GM21447 (cell line): ENCODE data around the gene TMEM89.
A peak's percentile ranks its signal among the peaks of the same experiment; 100 is the strongest.

Experiments
- ATAC-seq: cut with Tn5 transposase; IDR thresholded peaks from one replicate; pipeline ENCODE4 v1.9.1; 2021; ENCODE audit not compliant: unreplicated experiment

TMEM89 gene

DNA sequence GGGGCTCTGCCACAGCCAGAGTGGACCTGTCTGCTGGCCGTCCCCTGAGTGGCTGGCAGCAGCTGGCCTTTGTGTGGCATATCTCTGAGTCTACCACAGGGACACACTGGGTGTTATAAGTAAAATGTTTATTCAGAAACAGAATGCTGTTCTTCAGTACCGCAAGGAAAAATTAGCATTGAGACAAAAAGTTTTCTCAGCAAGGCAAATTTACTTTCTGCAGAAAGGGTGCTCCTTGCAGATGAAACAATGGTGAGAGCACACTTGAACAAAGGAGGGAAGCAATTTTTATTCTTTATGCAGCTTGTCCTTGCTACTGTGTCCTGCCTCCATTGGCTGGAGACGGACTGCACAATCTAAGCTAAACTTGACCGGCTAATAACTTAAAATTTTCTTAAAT lies 4.0 kb downstream of the TMEM89 start:
- ATAC-seq, result no peak

DNA sequence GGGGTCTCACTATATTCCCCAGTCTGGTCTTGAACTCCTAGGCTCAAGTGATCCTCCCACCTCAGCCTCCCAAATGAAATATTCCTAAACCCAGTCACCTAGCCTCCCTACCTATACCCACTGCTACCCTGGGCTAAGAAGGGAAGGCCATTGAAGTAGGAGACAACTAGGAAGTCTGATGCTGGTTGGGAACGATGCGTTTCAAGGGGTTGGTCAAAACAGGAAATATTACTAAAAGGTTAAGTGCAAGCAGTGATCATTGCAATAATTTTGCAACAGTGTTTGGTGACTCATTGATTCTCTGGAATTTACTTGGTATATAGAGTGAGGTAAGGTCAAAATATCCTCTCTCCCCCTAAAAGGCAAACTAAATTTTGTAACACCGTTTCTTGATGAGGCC lies 7.5 kb downstream of the TMEM89 start:
- no peak for ATAC-seq

DNA sequence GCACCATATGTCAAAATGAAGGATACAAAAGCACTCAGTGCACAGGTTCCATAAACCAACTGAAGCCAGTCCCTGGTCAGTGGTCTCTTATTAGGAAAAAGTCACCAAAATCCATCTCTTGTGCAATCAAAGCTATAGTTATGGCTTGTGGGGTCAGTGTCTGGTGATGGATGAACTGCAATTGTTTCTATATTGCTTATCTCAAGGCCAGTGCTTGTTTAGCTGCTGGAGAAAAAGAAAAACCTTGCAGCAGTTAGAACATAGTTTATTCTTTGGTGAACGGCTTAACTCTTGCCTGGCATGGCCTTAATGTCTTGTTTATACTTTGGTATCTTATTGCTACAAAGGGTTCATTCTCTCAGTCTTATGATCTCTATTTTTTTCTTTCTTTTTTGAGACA lies 9.3 kb downstream of the TMEM89 start:
- ATAC-seq, result no peak

DNA sequence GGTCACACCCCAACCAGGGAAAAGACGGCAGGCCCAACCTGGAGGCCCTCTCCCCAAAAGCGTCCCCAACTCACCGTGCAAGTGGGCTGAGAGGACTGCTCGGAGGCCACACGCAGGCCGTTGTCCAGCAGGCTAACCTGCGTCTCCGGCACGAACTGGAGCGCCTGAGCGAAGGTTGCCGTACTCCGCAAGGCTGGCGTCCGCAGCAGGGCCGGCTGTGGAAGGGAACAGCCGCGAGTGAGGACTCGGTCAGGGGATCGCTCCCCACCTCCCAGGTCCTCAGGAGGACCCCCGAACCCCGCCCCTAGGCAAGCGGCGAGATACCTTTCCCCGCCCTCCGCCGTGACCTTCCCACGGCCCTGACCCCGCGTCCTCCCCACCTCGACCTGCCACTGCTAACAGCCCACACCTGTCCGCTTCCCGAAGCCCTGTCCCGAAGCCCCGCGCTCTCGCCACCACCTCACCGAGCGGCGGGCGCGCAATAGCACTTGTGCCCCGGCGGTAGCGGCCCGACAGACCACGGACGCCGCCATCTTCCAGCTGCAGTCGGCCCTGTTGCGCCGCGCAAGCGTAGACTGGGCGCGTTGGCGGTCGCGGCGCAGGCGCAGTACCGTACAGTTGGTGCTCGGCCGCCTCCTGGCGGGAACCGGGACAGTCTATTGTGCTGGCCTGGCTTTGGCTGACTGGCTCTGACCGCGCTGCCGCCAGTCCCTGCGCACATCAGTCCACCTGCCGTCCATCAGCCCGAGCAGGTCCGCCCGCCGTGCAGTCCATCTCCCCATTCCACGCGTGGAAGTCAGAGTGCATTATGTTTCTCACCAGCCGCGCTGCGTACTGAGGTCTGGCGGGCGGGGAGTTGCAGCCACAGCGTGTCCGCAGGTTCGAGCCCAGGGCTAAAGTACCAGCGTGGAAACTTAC lies 12.2 kb downstream of the TMEM89 start, which contains the start of gene UQCRC1:
UQCRC1 (minus strand) TSS at position 559 of the 918 bp plus-strand sequence; CDS start at position 533, 26 bp downstream.
- ATAC-seq, result peak; percentile 93

DNA sequence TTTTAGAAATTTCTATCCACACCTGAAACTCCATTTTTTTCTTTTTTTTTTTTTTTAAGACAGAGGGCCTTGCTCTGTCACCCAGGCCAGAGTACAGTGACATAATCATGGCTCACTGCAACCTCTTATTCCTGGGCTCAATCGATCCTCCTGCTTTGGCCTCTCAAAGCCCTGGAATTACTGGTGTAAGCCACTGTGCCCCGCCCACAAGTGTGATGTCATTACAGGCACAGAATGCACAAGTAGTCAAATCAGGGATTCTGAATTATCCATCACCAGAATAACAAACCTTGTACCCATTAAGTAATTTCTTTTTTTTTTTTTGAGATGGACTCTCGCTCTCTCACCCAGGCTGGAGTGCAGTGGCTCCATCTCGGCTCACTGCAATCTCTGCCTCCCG lies 14.1 kb downstream of the TMEM89 start:
- no peak for ATAC-seq

DNA sequence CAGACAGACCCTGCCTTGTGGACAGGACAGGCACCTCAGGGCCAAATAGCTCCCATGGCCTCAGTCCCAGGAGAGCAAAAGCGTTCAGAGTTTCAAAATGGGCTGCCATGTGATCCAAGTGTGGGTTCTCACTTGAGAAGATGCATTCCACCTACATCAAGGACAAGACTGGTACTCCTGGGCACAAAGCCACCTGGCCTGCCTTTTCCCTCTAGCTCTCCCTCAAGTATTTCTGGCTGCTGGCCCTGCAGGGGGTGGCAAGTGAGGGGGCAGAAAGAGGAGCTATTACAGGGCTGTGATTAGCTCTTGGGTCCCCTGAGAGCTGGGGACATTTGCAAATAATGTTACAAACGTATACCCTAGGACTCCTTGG lies 20.0 kb downstream of the TMEM89 start:
- no peak for ATAC-seq

DNA sequence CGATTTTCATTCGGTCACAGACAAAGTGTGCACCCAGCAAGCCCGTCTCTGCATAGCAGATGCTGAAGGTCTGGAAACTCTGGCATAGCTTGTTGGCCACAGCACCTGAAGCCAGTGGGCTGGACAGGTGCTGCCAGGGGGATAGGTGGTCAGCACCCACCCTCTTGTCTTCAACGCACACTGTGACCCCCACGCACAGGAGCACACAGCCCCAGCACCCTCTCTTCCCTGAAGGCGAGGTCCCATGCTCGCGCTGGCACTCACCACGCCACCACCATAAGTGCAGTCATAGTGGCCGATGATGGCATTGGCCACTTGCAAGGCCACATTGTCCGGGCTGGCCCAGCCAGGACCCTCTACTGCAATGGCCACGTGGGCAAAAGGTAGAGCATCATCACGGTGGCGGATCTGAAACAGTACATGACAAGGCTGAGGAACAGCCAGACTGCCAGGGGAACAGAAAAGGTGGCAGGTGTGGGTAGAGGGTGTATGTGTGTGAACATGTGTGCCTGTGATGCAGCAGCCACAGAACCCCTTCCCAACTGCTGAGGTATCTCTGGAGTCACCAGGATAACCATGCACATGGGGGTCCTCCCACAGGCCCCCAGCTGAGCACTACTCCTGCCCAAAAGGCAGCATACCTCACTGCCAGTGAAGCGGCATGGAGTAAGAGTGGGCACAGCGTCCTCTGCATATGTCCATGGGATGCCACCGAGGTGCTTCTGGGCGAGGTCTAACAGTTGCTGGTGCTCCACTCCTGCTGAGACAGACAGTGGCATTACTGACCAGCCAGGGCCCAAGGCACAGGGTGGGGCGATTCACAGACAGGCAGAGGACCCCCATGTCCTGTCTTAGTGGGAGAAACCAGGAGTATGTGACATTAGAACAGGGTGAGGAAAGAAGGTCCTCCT lies 20.6 kb downstream of the TMEM89 start:
- ATAC-seq, result no peak

DNA sequence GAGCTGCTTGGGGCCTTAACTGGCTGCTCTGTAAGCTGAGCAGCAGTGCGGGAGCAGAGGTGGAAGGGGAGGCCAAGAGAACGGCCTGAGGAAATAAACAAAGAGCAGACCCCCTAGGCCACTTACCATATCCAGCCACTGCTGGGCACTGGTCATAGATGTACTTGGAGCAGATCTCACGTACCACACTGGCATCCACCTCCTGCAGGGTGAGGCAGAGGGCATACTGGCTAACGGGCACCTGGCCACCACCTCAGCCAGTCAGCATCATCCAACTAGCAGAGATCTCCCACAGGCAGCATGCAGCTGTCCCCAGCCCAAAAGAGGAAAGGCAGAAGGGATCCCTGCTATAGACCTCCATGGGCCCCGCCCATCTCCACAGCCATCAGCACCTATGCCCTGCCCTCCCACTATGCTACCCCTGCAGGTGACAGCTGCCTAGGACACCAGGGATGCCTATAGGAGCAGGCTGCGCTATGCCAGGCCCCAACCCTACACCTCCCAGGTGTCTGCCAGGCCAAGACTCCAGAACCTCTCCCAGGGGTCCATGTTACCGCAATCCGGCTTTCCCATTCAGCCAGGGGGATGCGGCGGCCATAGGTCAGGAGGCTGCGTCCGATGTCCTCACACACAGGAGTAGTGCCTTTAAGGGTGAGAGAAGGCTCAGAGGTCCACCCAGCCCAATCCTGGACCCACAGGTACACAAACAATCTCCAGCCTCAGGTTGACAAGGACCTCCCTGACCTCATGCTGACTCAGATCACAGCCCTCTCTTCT lies 21.9 kb downstream of the TMEM89 start:
- no peak for ATAC-seq

DNA sequence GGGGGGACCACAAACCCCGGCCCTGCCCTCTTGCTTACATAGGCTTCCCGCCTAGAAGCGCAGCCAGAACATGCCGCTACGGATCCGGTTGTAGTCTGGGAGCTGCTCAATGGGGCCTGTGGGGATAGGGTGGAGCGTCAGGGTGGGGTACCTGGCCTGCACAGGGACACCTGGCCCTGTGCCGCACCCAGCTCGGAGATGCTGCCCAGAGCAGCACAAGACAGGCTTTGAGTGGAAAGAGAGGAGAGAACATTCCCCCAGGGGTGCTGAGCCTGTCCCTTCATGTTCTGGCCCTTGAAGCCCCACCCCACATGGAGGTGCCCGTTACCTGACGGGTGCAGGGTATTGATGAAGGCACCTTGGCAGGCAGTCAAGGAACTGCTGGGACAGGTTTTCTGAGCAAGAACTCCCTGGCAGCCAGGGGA lies 22.5 kb downstream of the TMEM89 start:
- ATAC-seq, result no peak

DNA sequence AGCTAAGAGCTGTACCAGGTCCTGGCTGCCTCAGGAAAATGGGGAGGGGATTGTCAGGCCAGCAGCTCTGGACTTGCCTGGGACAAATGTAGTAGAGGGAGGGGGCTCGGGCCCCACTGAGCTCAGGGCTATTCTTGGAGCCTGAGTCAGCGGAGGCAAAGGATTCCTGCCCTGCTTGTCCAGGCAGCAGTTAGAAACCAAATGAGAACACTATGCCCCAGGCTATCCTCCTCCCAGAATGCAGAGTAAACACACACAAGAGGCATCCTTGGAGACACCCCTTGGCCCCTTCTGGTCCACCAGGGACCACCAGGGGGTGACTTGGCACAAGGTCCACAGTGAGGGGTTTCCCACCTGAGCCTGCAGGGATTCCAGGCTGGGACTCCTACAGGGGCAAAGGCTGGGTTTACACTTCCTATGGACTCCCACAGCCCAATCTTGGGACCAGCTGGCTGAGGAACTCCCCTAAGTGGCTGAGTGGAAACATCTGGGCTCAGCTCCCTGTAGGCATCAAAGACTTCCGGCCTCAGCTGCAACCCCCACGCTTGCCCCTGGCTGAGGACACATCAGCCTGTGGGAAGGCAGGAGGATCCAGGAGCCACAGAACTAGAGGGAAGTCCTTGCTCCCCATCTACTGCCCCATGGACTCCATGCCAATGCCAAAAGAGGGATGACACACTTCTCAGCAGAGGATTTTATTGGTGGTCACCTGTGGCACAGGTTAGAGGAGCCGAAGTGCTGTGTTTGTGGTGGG lies 23.1 kb downstream of the TMEM89 start:
- no peak for ATAC-seq

DNA sequence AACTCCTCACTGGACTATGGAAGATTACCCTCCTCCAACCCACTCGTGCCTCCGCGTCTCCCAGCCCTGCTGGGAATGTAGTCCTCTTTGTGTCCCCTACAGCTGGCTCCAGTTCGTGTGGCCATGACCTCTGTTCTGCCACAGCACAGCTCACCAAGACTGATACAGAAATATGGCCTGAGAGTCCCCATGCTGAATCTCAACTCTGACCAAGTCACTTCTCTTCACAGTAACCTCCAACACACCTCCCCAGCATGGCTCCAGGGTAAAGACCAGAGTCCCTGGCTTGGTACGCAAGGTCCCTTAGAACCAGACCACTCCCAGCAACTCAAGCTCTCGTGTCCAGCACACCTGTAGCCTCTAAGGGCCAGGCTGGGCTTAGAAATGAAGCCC lies 24.2 kb downstream of the TMEM89 start:
- no peak for ATAC-seq

DNA sequence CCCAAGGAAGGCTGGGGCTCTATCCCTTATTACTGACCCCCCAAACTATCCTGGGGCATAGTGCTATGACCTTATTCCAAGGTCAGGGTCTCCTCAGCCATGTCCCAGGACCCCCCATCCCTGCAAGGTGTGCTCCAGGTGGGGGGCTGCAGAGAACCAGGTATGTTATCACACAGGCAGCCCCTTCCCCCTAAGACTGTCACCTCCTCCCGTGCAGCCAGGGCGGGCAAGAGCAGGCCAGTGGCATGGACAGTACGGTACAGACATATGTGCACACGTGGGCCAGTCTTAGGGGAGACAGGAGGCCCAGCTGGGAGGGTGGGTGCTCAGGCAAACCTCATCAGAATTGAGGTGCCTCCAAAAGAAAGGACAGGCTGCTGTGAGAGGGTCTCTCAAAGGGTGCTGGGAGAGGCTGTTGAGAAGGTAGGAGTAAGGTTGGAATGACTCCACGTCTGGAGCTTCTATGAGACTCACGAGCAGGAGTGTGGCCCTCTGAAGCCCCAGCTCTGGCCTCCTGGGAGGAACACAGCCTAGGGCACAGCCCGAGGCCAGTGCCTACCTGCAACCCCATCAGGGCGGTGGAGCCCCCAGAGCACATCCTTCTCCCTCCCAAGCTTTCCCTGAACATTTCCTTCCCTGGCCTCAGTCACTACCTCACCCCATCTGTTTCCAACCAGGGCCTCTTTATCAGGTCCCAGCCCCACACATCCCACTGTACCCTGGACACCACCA lies 24.7 kb downstream of the TMEM89 start:
- ATAC-seq, result no peak

DNA sequence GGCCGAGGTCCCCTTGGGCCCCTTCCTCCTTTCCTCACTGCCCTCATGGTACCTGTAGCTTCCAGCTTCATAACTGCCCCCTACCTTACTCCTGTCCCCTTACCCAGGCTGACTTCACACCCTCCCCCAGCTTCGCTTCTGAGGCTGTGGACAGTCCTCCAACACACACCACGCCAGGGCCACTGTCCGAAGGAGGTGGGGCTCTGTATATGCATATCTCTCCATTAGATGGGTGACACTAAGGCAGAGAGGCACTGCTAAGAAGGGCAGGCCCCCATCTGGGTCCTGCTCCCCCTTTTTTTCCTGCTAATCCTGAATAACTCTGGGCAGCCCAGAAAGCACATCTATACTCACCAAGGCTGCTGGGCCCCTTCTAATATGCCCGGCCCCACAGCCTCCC lies 25.4 kb downstream of the TMEM89 start:
- ATAC-seq, result no peak

DNA sequence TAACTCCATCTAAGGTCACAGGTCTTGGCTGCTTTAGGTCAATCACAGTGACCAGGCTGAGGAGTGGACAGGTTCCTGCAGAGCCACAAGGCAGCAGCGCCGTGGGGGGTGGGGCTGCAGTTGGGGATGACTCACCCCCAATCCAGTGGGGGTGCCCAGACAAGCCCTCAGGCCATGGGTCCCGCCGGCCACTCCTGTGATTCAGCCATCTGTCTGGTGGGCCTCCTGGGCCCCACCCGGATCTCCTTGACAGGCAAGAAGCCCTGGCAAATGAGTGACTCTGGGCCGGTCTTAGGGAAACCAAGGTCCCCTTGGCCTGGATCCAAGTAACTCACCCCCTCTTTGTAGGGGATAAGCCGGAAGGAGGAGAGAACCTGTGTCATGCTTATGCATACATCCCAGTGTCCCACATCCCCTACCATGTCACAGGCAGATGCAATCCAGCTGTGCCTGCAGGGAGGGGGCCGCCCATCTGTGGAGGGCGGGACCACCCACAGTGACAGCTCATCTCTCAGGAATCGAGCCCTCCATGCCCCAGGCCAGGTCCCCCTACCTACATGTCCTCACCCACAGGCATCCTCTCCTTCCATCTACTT lies 25.9 kb downstream of the TMEM89 start:
- ATAC-seq, result no peak

DNA sequence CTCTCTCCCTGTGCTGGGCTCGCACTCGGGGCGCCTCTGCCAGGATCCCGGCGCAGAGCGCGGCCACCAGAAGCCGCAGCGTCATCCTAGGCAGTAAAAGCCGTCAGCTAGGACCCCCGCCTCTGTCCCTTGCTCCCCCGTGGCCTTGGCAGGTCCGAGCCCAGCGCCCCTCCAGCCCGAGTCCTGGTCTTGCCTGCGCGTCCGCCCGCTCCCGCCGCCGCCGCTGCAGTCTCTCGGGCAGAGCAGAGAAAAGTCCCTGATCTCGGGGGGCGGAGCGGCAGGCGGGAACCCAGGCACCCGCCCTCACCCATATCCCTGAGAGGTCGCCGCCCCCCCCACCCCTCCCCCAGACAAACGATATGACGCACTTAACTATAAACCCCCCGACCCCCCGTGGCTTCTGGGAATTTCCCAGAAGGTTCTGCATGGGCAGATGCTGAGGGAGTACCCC lies 26.5 kb downstream of the TMEM89 start, which contains the start of gene COL7A1:
COL7A1 (minus strand) TSS at position 255 of the 451 bp plus-strand sequence; CDS start at position 85, 170 bp downstream.
- no peak for ATAC-seq

DNA sequence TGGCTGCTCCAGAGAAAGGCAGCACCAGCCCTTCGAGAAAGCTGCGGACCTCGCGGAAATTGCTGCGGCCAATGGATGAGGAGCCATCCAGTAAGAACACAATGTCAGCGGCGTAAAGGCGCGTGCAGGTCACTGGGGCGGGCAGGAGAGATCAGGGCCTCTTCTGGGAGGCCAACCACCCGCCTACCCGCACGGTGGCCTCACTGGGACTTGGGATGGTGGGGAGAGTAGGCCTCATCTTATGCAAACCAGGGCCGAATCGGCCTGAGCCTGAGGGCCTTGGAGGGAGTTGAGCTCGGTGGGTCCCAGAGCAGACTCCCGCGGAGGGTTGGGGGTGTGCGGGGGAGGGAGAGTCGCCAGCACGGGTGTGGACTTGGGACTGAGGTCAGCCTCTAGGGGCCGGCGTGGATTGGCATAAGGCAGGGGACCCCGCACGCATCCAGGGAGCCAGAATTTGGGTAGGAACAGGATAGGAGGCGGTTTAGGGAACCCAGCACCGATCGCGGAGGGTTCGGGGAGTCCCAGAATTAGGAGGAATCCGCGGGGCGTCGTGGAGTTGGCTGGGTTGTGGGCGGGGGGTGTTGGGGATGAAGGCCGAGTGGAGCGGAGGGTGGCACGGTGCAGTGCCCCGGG lies 27.0 kb downstream of the TMEM89 start:
- ATAC-seq, result no peak

DNA sequence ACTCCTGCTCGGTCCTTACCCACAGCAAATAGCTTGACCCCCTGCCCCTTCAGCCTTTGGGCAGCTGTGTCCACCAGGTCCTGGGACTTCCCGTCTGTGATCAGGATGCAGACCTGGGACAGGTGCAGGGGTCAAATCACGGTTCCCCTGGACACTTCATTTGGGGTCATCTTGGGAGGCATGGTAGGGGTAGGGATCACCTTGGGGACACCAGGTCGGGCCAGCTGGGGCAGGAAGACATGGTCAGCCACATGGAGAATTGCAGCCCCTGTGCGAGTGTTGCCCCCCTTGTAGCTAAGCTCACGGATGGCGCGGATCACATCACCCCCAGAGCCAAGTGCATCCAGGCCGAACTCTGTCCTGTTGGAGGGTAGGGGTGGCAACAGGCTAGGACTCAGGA lies 28.2 kb downstream of the TMEM89 start:
- no peak for ATAC-seq

DNA sequence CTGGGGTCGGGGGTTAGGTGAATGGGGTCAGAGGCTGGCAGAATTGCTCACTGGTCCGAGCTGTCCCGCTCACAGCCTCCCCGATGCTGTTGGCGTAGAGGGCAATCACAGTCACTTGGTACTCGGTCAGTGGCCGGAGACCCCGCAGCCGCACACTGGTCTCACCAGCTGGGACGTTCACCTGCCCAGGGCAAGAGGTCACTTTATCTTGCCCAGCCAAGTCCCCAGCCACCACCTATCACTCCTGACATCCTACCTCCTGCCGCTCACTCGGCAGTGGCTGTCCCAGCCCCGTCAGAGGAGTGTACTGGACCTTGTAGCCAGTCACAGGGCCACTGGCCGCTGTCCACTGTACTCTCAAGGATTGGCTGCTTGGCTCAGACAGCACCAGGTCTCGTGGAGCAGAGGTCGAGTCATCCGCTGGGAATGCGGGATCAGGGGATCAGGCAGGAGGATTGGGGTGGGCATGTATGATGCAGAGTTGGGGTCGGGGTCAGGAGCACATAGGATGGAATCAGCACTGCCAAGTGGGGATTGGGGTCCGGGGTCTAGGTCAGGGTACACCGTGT lies 29.0 kb downstream of the TMEM89 start:
- ATAC-seq, result no peak
